Naive B cell (primary cell): ENCODE data around the gene LRRC3C. TPM values are rescaled to one million over a fixed set of nuclear protein-coding genes. Genes with fewer than 3 reads are reported as not detected.

ENCODE experiments used
- ATAC-seq, 2 donors: fragments of 150-1000 bp; cut with Tn5 transposase; 2 replicates each; pipeline ENCODE4 v1.10.0; 2021; ENCODE audit warnings: low read depth in 2 of 2, mild to moderate bottlenecking in 2 of 2, moderate library complexity in 2 of 2
- DNase-seq: peaks from one replicate; pipeline ENCODE4 v3.0.0; 2022
- H3K27ac Mint-ChIP-seq, 6 donors: one replicate each; pipeline ENCODE4 v1.8.0; 2020 to 2022; ENCODE audit warnings: mild to moderate bottlenecking in 6 of 6, mixed read lengths in 6 of 6, moderate library complexity in 5 of 6, inconsistent platforms in 2 of 6
- H3K27me3 Mint-ChIP-seq, 3 donors: one replicate each; pipeline ENCODE4 v1.8.0; 2021 to 2022; ENCODE audit warnings: mixed read lengths in 3 of 3, mild to moderate bottlenecking in 1 of 3
- H3K36me3 Mint-ChIP-seq, 2 donors: one replicate each; pipeline ENCODE4 v1.8.0; 2020 to 2022; ENCODE audit warnings: mixed read lengths in 2 of 2, inconsistent platforms in 1 of 2, mild to moderate bottlenecking in 1 of 2
- H3K4me1 Mint-ChIP-seq, 3 donors: one replicate each; pipeline ENCODE4 v1.8.0; 2020 to 2022; ENCODE audit warnings: mixed read lengths in 3 of 3, inconsistent platforms in 1 of 3, mild to moderate bottlenecking in 1 of 3, moderate library complexity in 1 of 3
- H3K4me3 Mint-ChIP-seq, 8 donors: one replicate each; pipeline ENCODE4 v1.8.0; 2020 to 2022; ENCODE audit warnings: mild to moderate bottlenecking in 8 of 8, mixed read lengths in 8 of 8, moderate library complexity in 8 of 8, inconsistent platforms in 2 of 8
- H3K9me3 Mint-ChIP-seq, 7 donors: one replicate each; pipeline ENCODE4 v1.8.0; 2020 to 2022; ENCODE audit warnings: mixed read lengths in 7 of 7, mild to moderate bottlenecking in 5 of 7, inconsistent platforms in 2 of 7, moderate library complexity in 1 of 7
- polyA plus RNA-seq, 6 donors: library from polyadenylated mRNA; unstranded; fragments of 300-500 nt; fragmentation: Illumina TruSeq; gene quantifications; one replicate each; pipeline ENCODE4 v1.2.3, GENCODE V29; 2021; ENCODE audit warnings: low read depth in 6 of 6

LRRC3C gene
- polyA plus RNA-seq, 6 donors from 2014 or later = not detected

DNA sequence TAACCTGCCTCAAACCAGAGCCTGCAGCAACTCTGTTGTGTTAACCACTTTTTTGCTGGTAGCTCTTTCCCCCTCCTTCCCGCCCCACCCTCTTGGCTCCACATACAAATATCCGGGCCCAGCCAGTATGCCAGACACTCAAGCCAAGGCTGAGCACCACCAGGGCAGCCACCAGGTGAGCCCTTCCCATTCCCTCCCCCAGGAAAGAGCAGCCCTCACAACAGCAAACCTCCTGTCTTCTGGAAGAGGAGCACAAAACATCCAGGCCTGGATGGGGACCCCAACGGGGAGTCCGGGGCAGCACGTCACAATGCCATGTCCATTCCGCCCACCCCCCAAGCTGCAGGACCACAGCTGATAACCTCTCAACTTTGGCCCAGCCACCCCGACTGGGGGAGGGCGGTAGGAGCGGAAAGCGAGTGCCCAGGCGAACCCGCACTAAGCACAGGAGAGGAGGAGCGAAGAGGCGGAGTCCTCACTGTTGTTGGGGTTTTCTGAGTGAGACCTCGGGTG lies 888 bp upstream of the LRRC3C start:
- no peaks in the 10 kb centered on the region for H3K9me3 Mint-ChIP-seq
- H3K4me1 Mint-ChIP-seq = peaks cover 26 to 56% (median 53%) of the 10 kb centered on the region in 3 donors
- H3K36me3 Mint-ChIP-seq = peaks cover 0 to 7% of the 10 kb centered on the region in 2 donors
- H3K4me3 Mint-ChIP-seq = peak overlapping the region; percentile 85 to 100 (median 94)
- peak overlapping the region; percentile 37 to 92 (median 80) for H3K27ac Mint-ChIP-seq
- DNase-seq (no peak), ATAC-seq (peak; percentile 36 to 38)
- H3K27me3 Mint-ChIP-seq = no peaks in the 10 kb centered on the region

DNA sequence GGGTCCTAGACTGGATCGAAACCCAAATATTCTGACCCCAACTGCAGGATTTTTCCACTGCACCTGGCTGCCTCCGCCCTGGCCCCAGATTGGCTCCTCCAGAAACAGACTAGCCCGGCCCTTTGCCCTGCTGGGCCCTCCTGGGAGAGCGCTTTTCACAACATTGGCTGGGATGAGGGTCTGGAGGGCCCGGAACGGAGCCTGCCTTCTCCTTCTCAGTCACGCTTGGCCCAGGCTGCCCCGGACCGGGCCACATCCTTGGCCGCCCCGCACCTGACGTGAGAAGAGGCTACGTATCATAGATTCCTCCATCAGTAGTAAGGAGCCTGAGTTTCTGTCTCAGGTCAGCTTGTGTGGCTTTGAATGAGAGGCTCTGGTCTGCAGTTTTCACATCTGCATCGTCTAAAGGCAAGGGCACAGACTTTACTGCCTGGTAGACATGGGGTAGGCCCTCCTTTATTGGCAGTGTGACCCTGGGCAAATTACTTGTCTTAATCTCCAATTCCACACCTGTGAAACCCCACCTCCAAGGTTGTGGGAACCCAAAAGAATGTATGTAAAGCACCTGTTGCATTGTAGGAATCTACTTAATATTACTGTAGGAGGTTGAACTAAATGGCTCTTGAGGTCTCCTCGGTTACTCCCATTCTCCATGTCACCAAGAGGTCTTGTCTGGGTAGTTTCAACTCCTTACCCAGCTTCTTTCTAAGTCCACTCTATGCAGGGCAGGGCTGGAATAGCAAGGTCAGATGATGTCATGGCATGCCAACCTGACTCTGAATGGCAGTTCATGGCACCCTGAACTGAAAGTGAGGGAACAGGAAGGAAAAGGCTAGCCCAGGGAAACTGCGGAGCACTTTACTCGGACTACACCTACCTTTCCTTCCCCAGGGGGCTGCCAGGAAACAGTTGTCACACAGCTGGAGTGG lies 661 bp downstream of the LRRC3C start:
- no peaks in the 10 kb centered on the region for H3K27me3 Mint-ChIP-seq
- ATAC-seq (peak; percentile 1 to 7), DNase-seq (no peak)
- peaks cover 25 to 46% (median 45%) of the 10 kb centered on the region in 3 donors for H3K4me1 Mint-ChIP-seq
- no peaks in the 10 kb centered on the region for H3K9me3 Mint-ChIP-seq
- H3K27ac Mint-ChIP-seq = peak overlapping the region in 5 of 6 donors; percentile 3 to 99 (median 90)
- H3K4me3 Mint-ChIP-seq = peak overlapping the region; percentile 85 to 100 (median 94)
- peaks cover 0 to 3% of the 10 kb centered on the region in 2 donors for H3K36me3 Mint-ChIP-seq

DNA sequence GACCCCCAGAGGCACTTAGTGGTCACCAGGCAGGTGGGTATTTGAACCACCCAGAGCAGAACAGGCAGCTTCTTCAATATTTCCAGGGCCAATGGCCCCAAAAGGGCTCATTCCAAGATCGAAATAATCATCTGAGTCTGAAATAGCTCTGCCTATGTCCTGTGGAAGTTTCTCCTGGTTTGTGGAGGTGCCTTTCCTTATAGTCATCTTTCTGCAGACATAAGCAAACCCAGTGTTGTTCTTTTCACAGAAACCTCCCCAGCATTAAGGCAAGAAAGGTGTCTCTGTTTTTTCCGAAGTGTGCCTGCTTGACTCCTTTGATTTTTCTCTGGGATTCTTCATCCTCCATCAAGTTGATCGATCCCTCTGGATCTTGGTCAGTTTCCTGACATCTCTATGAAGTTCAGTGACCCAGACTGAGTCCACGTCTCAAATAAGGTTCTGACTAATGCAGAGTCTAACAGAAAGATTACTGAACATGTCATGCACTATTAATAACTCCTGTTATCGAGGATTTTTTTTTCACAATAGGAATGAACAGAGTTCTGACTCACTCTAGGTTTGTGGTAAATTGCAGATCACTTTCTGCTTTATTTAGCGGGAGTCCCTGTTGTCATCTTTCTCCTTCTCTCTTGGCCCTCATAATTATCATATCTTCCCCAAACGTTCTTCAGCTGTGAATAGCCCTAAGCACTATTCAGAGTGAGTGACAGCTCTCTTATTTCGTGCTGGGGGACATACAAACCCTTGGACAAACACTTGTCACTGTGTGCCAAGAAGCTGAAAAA lies 1.5 kb downstream of the LRRC3C start:
- Mint-ChIP-seq H3K4me3 (peak overlapping the region in 5 of 8 donors; percentile 45 to 90 (median 65)), H3K9me3 (no peaks in the 10 kb centered on the region), H3K27ac (peak overlapping the region in 1 of 6 donors; percentile 78), H3K27me3 (no peaks in the 10 kb centered on the region), H3K4me1 (peaks cover 25 to 47% (median 42%) of the 10 kb centered on the region in 3 donors), H3K36me3 (no peaks in the 10 kb centered on the region)
- DNase-seq (no peak), ATAC-seq (no peak)

DNA sequence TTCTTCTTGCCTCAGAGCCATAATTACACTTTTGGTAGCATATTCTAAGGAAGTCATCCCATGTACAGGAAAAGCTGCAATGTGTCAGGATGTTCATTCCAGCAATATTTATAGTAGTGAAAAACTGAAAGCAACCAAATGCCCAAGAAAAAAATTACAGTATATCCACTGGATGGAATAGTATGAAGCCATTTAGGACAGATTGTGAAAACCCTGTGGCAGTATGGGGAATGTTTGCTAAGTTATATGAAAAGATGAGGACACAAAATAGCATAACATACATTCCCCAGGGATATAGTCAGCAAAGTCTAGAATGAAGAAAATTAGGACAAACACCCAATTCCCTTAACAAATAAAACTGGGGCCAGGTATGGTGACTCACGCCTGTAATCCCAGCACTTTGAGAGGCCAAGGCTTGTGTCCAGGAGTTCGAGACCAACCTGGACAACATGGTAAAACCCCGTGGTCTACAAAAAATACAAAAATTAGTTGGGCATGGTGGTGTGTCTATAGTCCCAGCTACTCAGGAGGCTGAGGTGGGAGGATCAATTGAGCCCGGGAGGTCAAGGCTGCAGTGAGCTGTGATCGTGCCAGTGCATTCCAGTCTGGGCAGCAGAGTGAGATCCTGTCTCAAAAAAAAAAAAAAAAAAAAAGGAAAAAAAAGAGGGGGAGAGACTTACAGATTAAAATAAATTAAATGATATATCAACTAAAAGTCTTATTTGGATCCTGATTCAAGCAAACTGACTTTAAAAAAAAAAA lies 2.3 kb downstream of the LRRC3C start:
- Mint-ChIP-seq H3K4me3 (peak overlapping the region in 2 of 8 donors; percentile 45 to 90), H3K27ac (no peak overlapping the region), H3K36me3 (no peaks in the 10 kb centered on the region), H3K4me1 (peaks cover 17 to 42% (median 34%) of the 10 kb centered on the region in 3 donors), H3K9me3 (no peaks in the 10 kb centered on the region), H3K27me3 (no peaks in the 10 kb centered on the region)
- DNase-seq (no peak), ATAC-seq (no peak)

DNA sequence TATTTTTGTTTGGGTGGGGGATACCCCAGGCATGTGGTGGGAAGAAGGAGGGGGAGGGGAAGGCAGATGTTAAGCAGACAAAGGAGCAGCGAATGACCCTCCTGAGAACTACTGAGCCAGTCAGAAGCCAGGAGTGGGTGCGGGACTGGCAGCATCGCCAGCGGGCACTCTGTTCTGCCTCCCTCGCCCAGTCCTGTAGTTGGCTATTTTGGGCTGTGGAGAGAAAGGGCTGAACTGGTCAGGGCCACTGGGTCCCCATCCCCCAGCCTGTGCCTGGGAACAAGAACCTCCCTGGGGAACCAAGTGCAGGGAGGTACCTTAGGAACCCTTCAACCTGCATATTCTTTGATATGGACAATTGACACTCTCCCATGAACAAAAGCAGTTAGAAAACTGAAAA lies 6.4 kb downstream of the LRRC3C start:
- ATAC-seq = no peak
- Mint-ChIP-seq H3K4me1 (peaks cover 3 to 28% (median 24%) of the 10 kb centered on the region in 3 donors), H3K4me3 (peak overlapping the region in 1 of 8 donors; percentile 31), H3K27ac (peak overlapping the region in 2 of 6 donors; percentile 61 to 70), H3K9me3 (no peaks in the 10 kb centered on the region), H3K36me3 (no peaks in the 10 kb centered on the region), H3K27me3 (no peaks in the 10 kb centered on the region)
- no peak for DNase-seq

DNA sequence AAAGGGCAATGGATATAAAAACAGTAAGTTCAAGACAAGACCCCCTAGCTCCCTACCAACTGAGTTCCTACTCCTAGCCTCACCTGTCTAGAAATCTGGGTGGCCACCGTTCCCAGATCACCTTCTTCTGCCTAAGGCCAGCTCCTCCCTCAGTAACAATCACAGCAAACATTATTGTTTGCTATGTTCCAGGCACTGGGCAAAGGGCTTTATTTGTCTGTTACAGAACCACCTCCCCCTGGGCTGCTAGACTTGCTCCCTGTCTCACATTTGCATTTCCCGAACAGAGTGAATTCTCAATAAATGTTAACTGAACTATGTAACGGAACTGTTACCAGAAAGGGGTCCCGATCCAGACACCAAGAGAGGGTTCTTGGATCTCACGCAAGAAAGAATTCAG lies 6.8 kb downstream of the LRRC3C start:
- Mint-ChIP-seq H3K27ac (peak overlapping the region in 1 of 6 donors; percentile 70), H3K9me3 (no peaks in the 10 kb centered on the region), H3K4me3 (peak overlapping the region in 1 of 8 donors; percentile 31), H3K4me1 (peaks cover 7 to 33% (median 28%) of the 10 kb centered on the region in 3 donors), H3K36me3 (no peaks in the 10 kb centered on the region), H3K27me3 (no peaks in the 10 kb centered on the region)
- ATAC-seq = no peak
- no peak for DNase-seq

DNA sequence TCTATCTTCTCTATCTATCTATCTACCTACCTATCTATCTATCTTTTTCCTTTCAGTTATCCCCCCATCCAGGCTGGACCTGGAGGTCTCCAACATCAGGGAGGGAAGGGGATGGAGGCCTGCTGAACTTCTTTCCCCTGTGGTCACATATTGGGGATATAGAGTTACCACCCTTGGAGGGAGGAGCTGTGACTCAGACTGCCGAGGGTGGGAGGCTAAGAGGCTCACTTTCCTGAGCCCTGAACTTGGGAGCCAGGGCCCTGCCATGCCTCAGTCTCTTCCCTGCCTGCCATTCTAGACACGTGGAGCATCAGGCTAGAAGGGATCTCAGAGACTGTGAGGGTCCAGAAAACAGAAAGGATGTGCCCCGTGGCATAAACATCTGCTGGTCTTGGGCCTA lies 8.4 kb downstream of the LRRC3C start:
- Mint-ChIP-seq H3K4me1 (peaks cover 15 to 43% (median 36%) of the 10 kb centered on the region in 3 donors), H3K9me3 (no peaks in the 10 kb centered on the region), H3K27ac (peak overlapping the region in 1 of 6 donors; percentile 47), H3K4me3 (no peak overlapping the region), H3K27me3 (no peaks in the 10 kb centered on the region), H3K36me3 (no peaks in the 10 kb centered on the region)
- no peak for ATAC-seq
- DNase-seq = no peak

DNA sequence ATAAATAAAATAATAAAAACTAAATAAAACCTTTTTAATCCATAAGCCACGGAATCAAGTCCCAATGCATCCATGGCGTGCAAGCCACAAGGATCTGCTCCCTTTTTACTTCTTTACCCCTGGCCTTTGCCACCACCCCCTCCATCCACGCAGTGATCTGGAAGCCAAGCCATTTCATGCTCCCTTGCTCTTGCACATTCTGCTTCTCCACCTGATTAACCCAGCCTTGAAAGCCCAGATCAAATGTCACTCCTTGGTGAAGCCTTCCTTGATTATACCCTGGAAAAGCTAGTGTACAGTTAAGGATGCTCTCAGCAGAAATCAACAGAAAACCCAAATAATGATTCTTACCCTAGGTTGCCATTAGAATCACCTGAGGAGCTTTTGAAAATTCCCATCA lies 9.9 kb downstream of the LRRC3C start:
- Mint-ChIP-seq H3K4me3 (no peak overlapping the region), H3K9me3 (no peaks in the 10 kb centered on the region), H3K36me3 (no peaks in the 10 kb centered on the region), H3K27me3 (no peaks in the 10 kb centered on the region), H3K4me1 (peaks cover 23 to 48% (median 40%) of the 10 kb centered on the region in 3 donors), H3K27ac (peak overlapping the region in 1 of 6 donors; percentile 65)
- ATAC-seq (no peak), DNase-seq (no peak)

DNA sequence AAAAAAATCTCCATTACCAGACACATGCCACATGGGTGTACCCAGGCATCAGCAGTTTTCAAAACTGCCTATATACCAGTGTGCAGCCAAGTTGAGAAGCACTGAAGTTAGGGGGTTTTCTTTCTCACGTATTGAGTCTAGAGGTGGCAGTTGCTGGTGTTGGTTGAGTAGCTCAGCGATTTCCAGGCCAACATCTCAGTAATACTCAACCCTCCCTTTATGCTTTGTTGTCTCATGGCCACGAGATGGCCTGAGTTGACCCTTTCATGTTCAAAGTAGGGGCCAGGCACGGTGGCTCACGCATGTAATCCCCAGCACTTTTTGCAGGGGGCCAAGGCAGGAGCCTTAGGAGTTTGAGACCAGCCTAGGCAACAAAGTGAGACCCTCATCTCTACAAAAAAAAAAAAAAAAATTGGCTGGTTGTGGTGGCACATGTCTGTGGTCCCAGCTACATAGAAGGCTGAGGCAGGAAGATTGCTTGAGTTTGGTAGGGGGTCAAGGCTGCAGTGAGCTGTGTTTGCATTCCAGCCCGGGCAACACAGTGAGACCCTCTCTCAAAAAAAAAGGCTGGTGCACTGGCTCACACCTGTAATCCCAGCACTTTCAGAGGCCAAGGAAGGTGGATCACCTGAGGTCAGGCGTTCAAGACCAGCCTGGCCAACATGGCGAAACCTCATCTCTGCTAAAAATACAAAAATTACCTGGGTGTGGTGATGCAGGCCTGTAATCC lies 10.8 kb downstream of the LRRC3C start:
- peak; percentile 63 to 64 for ATAC-seq
- H3K27ac Mint-ChIP-seq = peak overlapping the region in 3 of 6 donors; percentile 56 to 82 (median 61)

DNA sequence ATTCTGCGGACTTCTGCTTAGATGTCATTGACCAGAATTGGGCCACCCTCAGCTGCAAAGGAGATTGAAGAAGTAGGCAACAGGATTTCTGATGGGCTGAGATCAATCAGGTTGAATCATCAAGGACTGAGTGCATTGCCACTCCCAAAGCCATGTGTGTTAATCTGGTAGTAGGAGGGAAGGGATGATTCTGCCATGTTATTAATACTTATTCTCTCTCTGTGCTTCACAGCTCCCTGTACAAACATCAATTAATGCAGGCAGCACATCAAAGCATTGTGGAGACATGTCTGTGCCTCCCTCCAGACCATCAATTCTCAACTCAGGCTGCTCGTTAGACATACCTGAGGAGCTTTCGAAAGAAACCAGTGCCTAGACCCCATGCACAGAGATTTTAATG lies 11.6 kb downstream of the LRRC3C start:
- Mint-ChIP-seq H3K4me1 (peaks cover 29 to 48% (median 48%) of the 10 kb centered on the region in 3 donors), H3K27ac (peak overlapping the region in 4 of 6 donors; percentile 61 to 94 (median 82)), H3K36me3 (no peaks in the 10 kb centered on the region), H3K27me3 (no peaks in the 10 kb centered on the region), H3K9me3 (no peaks in the 10 kb centered on the region), H3K4me3 (peak overlapping the region in 1 of 8 donors; percentile 57)
- ATAC-seq = no peak
- DNase-seq = no peak

More for the DNA sequence above, 10.8 kb downstream of the LRRC3C start:
- Mint-ChIP-seq H3K4me3 (peak overlapping the region in 1 of 8 donors; percentile 51), H3K27me3 (no peaks in the 10 kb centered on the region), H3K36me3 (no peaks in the 10 kb centered on the region), H3K4me1 (peaks cover 26 to 47% (median 40%) of the 10 kb centered on the region in 3 donors), H3K9me3 (no peaks in the 10 kb centered on the region)
- no peak for DNase-seq

DNA sequence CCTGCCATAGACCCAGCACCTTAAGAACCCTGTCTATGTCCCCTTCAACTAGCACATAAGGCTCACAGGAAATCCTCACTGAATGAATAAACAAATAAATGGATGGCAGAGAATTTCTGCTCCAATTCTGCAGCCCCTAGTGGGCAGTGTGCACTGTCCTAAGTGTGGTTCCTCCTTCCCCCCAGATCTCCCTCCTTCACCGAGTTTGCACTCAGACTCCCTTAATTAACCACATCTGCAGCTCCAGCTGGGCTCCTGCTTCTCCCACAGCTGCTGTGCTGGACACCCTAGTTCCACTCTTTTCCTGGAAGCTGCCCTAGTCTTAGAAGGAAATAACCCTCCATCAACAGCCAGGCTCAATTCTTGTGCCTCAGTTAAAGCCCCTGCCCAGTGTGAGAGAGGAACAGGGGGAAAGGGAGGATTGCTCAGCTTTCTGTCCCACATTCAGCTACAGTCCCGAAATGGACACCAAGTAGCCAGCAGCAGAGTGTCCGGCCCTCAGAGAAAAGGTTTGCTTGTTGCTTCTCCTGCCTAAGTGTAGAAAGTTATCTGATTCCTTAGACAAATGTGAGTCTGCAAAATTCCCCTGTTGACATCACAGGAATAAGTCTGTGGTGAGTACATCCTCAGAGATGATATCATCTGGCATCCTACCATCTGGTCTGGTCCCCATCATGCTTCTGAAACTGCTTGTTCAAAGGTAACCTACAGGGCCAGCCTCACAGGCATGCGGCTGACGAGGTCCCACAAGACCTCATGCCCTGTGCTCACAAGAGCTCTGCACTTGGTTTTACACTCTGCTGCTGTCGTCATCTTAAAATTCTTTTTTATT lies 12.3 kb downstream of the LRRC3C start:
- Mint-ChIP-seq H3K27me3 (no peaks in the 10 kb centered on the region), H3K36me3 (no peaks in the 10 kb centered on the region), H3K4me3 (peak overlapping the region in 2 of 8 donors; percentile 37 to 57), H3K27ac (peak overlapping the region in 5 of 6 donors; percentile 53 to 94 (median 87)), H3K9me3 (no peaks in the 10 kb centered on the region), H3K4me1 (peaks cover 31 to 48% (median 45%) of the 10 kb centered on the region in 3 donors)
- DNase-seq (peak; percentile 33), ATAC-seq (peak; percentile 78 to 81)
